K562 (cell line): ENCODE data around the gene PACRG. TPM values are rescaled to one million over a fixed set of nuclear protein-coding genes. Genes with fewer than 3 reads are reported as not detected.

Experiments used
- ETV6 ChIP-seq, 3 experiments: fragments of 150-350 bp in 1 of 3; sonication (generic) in 1 of 3; formaldehyde crosslinking in 1 of 3; IDR thresholded peaks; 2 replicates each; pipeline versions ENCODE4 v1.6.1 to v1.8.0; 2014 to 2022; ENCODE audit warnings: borderline replicate concordance in 2 of 3, low read depth in 2 of 3, antibody characterized with exemption in 1 of 3, low read length in 1 of 3, mild to moderate bottlenecking in 1 of 3, missing genetic modification reagents in 1 of 3
- JUND ChIP-seq, 2 experiments: IDR thresholded peaks; 2 replicates in 1 of 2; 3 replicates in 1 of 2; pipeline ENCODE4 v1.6.1; 2011; ENCODE audit warnings: borderline replicate concordance in 2 of 2, low read depth in 2 of 2, low read length in 2 of 2, improper control_type of control experiment in 1 of 2, missing biosample characterization in 1 of 2, missing genetic modification characterization in 1 of 2, missing genetic modification reagents in 1 of 2
- MAFF ChIP-seq: IDR thresholded peaks from 2 replicates; pipeline ENCODE4 v1.6.1; 2012; ENCODE audit warnings: low read length, improper control_type of control experiment
- NR2F6 ChIP-seq: fragments of 450-650 bp; formaldehyde crosslinking; IDR thresholded peaks from 2 replicates; pipeline ENCODE4 v1.4.0; 2020; ENCODE audit warnings: mild to moderate bottlenecking
- TRIM28 ChIP-seq: fragments of 450-650 bp; IDR thresholded peaks from 2 replicates; pipeline ENCODE4 v1.6.1; 2017
- polyA plus RNA-seq, 8 experiments: library from polyadenylated mRNA; depleted of rRNA in 4 of 8; stranded (reverse) in 5 of 8; unstranded in 3 of 8; fragments of >200 nt; fragmentation: Nextera tagmentation in 2 of 8; fragmentation: Illumina TruSeq in 1 of 8; extraction: Ambion mirVana in 2 of 8; extraction: Trizol in 1 of 8; gene quantifications; 2 replicates each; pipeline versions ENCODE4 v1.2.1 to v1.2.3, GENCODE V29; 2011 to 2014; ENCODE audit warnings: inconsistent platforms in 1 of 8, missing spikeins in 1 of 8
- total RNA-seq, 7 experiments: library from RNA; depleted of rRNA in 6 of 7; stranded (reverse); fragments of >200 nt in 6 of 7; fragmentation: Illumina TruSeq in 2 of 7; extraction: Trizol in 2 of 7; gene quantifications; 2 replicates each; pipeline versions ENCODE4 v1.2.1 to v1.2.3, GENCODE V29; 2011 to 2021; ENCODE audit warnings: low replicate concordance in 1 of 7
- TF ChIP-seq, protein P1 (sequence below), 2 experiments: fragments of 450-650 bp; formaldehyde crosslinking in 1 of 2; IDR thresholded peaks; 2 replicates each; pipeline versions ENCODE4 v1.4.0 to v1.6.1; 2014 to 2020; ENCODE audit warnings: mild to moderate bottlenecking in 2 of 2, borderline replicate concordance in 1 of 2, low read depth in 1 of 2
- TF ChIP-seq, protein P2 (sequence below): sonication (generic); formaldehyde crosslinking; IDR thresholded peaks from 2 replicates; pipeline ENCODE4 v1.8.1; 2023; ENCODE audit warnings: mild to moderate bottlenecking, missing genetic modification reagents

The PACRG gene
- total and polyA plus RNA-seq, 9 of the 15 experiments (the other 6 are each of a cell fraction or from before 2014, with no cell fraction given) = 0.04 TPM; not detected in 8

DNA sequence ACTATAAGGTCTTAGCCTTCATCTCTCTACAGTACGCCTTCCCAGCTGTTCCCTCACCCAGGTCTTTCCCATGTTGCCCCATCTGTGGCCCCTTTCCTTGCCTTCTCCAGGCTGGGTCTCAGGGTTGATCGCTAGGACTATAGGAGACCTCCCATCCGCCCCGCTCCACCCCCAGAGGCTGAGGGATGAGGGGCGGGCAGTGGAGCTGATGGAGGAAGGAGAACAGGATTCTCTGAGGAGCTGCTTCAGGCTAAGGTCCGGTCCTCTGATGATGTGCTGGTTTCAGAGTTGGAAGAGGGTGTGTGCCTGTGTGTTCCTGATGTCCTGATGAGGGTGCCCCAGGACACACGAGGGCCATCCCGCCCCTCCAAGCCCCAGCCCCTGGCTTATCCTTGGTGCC lies 531.9 kb downstream of the PACRG start (continued):
- TF ChIP-seq, protein P1, sequence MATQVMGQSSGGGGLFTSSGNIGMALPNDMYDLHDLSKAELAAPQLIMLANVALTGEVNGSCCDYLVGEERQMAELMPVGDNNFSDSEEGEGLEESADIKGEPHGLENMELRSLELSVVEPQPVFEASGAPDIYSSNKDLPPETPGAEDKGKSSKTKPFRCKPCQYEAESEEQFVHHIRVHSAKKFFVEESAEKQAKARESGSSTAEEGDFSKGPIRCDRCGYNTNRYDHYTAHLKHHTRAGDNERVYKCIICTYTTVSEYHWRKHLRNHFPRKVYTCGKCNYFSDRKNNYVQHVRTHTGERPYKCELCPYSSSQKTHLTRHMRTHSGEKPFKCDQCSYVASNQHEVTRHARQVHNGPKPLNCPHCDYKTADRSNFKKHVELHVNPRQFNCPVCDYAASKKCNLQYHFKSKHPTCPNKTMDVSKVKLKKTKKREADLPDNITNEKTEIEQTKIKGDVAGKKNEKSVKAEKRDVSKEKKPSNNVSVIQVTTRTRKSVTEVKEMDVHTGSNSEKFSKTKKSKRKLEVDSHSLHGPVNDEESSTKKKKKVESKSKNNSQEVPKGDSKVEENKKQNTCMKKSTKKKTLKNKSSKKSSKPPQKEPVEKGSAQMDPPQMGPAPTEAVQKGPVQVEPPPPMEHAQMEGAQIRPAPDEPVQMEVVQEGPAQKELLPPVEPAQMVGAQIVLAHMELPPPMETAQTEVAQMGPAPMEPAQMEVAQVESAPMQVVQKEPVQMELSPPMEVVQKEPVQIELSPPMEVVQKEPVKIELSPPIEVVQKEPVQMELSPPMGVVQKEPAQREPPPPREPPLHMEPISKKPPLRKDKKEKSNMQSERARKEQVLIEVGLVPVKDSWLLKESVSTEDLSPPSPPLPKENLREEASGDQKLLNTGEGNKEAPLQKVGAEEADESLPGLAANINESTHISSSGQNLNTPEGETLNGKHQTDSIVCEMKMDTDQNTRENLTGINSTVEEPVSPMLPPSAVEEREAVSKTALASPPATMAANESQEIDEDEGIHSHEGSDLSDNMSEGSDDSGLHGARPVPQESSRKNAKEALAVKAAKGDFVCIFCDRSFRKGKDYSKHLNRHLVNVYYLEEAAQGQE (IDR thresholded peaks at IDR 0.05; ENCODE audit: borderline replicate concordance) = no peak
- TF ChIP-seq, protein P1 (CRISPR knock-in tag; IDR thresholded peaks at IDR 0.05; ENCODE audit: low read depth) = no peak
- TF ChIP-seq ETV6 (IDR thresholded peaks at IDR 0.05; ENCODE audit: borderline replicate concordance in 1 of 2, low read depth in 2 of 2, low read length in 1 of 2) (no peak), ETV6 (CRISPR knock-in tag; IDR thresholded peaks at IDR 0.05; ENCODE audit: borderline replicate concordance) (no peak), NR2F6 (CRISPR knock-in tag) (no peak), JUND (IDR thresholded peaks at IDR 0.05; ENCODE audit: borderline replicate concordance, low read depth, low read length) (no peak), JUND (tag; IDR thresholded peaks at IDR 0.05; ENCODE audit: borderline replicate concordance, low read depth, low read length) (no peak), TRIM28 (no peak), MAFF (no peak)
- TF ChIP-seq, protein P2, sequence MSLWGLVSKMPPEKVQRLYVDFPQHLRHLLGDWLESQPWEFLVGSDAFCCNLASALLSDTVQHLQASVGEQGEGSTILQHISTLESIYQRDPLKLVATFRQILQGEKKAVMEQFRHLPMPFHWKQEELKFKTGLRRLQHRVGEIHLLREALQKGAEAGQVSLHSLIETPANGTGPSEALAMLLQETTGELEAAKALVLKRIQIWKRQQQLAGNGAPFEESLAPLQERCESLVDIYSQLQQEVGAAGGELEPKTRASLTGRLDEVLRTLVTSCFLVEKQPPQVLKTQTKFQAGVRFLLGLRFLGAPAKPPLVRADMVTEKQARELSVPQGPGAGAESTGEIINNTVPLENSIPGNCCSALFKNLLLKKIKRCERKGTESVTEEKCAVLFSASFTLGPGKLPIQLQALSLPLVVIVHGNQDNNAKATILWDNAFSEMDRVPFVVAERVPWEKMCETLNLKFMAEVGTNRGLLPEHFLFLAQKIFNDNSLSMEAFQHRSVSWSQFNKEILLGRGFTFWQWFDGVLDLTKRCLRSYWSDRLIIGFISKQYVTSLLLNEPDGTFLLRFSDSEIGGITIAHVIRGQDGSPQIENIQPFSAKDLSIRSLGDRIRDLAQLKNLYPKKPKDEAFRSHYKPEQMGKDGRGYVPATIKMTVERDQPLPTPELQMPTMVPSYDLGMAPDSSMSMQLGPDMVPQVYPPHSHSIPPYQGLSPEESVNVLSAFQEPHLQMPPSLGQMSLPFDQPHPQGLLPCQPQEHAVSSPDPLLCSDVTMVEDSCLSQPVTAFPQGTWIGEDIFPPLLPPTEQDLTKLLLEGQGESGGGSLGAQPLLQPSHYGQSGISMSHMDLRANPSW (CRISPR knock-in tag) = no peak
